H54 (cell line): ENCODE data around the gene UPP2.

Experiments used
- DNase-seq: peaks from one replicate; pipeline ENCODE4 v3.0.0; 2011; ENCODE audit warnings: low spot score, mixed read lengths; ENCODE audit not compliant: insufficient read length
- FAIRE-seq: peaks from 3 replicates; lab custom pipeline; 2011; peaks lifted over from hg19 to GRCh38; lab: Jason Lieb, UNC
- POLR2A ChIP-seq: IDR thresholded peaks from 2 replicates; pipeline ENCODE4 v1.6.1; 2011; ENCODE audit warnings: low read depth, mild to moderate bottlenecking, low read length

UPP2 gene

GRCh38 chr2:158095912-158096311 lies 5.8 kb upstream of the UPP2 start:
- TF ChIP-seq POLR2A: no peak
- DNase-seq: no peak
- FAIRE-seq: no peak

GRCh38 chr2:158097481-158097880 lies 4.2 kb upstream of the UPP2 start:
- DNase-seq (no peak), FAIRE-seq (no peak)
- TF ChIP-seq POLR2A: no peak

- no peak for TF ChIP-seq POLR2A
- no peak for DNase-seq
- FAIRE-seq: no peak
These were observed 3.5 kb upstream of the UPP2 start for GRCh38 chr2:158098178-158098577.

- FAIRE-seq: no peak
- TF ChIP-seq POLR2A: no peak
These were observed 2.0 kb upstream of the UPP2 start for GRCh38 chr2:158099716-158100115.

GRCh38 chr2:158100411-158100810 lies 1.3 kb upstream of the UPP2 start:
- no peak for FAIRE-seq

More at GRCh38 chr2:158099716-158100115, 2.0 kb upstream of the UPP2 start:
- DNase-seq: no peak

GRCh38 chr2:158102446-158102845 lies 770 bp downstream of the UPP2 start:
- DNase-seq (no peak), FAIRE-seq (no peak)

More at GRCh38 chr2:158100411-158100810, 1.3 kb upstream of the UPP2 start:
- no peak for TF ChIP-seq POLR2A
- no peak for DNase-seq

GRCh38 chr2:158103411-158104012 lies 1.8 kb downstream of the UPP2 start:
- DNase-seq (no peak), FAIRE-seq (no peak)
- no peak for TF ChIP-seq POLR2A

More at GRCh38 chr2:158102446-158102845, 770 bp downstream of the UPP2 start:
- no peak for TF ChIP-seq POLR2A

- no peak for TF ChIP-seq POLR2A
- FAIRE-seq (no peak), DNase-seq (no peak)
These were observed 3.2 kb downstream of the UPP2 start for GRCh38 chr2:158104903-158105302.

- TF ChIP-seq POLR2A: no peak
- DNase-seq (no peak), FAIRE-seq (no peak)
These were observed 11.3 kb downstream of the UPP2 start for GRCh38 chr2:158112992-158113391.

- no peak for TF ChIP-seq POLR2A
- FAIRE-seq (no peak), DNase-seq (no peak)
These were observed 12.1 kb downstream of the UPP2 start for GRCh38 chr2:158113741-158114295.

GRCh38 chr2:158114516-158114915 lies 12.8 kb downstream of the UPP2 start:
- DNase-seq (no peak), FAIRE-seq (no peak)
- TF ChIP-seq POLR2A: no peak

GRCh38 chr2:158115202-158115767 lies 13.6 kb downstream of the UPP2 start:
- no peak for DNase-seq
- TF ChIP-seq POLR2A: no peak
- no peak for FAIRE-seq

GRCh38 chr2:158116936-158117335 lies 15.3 kb downstream of the UPP2 start:
- FAIRE-seq: no peak
- no peak for DNase-seq
- TF ChIP-seq POLR2A: no peak

GRCh38 chr2:158120102-158120501 lies 18.4 kb downstream of the UPP2 start:
- TF ChIP-seq POLR2A: no peak
- FAIRE-seq (no peak), DNase-seq (no peak)

GRCh38 chr2:158120664-158121641 lies 19.3 kb downstream of the UPP2 start:
- DNase-seq: no peak
- no peak for TF ChIP-seq POLR2A

More at GRCh38 chr2:158120664-158121641, 19.3 kb downstream of the UPP2 start:
- no peak for FAIRE-seq
